GM18498 (cell line): ENCODE results near the gene ALG10B.

Experiments
- ATAC-seq: cut with Tn5 transposase; IDR thresholded peaks from one replicate; pipeline ENCODE4 v1.9.1; 2021; ENCODE audit warnings: mild to moderate bottlenecking, moderate library complexity; ENCODE audit not compliant: unreplicated experiment

ALG10B gene

DNA sequence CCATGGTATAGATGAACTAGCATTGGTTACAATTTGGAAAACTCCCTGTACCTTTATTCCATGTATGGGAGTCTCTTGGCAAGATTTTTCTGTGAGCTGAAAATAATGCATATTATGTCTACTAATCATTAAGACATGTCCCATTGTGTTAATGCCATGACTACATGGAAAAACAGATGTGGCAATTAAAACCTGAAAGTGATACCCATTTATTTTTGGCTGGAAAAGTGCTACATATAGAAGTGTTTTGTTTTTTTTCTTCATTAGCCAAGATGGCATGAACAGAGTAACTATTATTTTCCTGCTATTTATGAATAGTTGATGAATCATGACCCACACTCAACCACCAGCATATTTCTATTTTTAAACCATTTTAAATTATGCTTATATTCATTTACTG is 58.2 kb downstream of the ALG10B start:
- ATAC-seq, result no peak
